Measurements from ENCODE around the gene TTC28. TPM values are rescaled to one million over a fixed set of nuclear protein-coding genes. Genes with fewer than 3 reads are reported as not detected.

The TTC28 gene
- total RNA-seq, 4 donors from 2014 or later, result 43.8 to 130 (median 92.0) TPM

DNA sequence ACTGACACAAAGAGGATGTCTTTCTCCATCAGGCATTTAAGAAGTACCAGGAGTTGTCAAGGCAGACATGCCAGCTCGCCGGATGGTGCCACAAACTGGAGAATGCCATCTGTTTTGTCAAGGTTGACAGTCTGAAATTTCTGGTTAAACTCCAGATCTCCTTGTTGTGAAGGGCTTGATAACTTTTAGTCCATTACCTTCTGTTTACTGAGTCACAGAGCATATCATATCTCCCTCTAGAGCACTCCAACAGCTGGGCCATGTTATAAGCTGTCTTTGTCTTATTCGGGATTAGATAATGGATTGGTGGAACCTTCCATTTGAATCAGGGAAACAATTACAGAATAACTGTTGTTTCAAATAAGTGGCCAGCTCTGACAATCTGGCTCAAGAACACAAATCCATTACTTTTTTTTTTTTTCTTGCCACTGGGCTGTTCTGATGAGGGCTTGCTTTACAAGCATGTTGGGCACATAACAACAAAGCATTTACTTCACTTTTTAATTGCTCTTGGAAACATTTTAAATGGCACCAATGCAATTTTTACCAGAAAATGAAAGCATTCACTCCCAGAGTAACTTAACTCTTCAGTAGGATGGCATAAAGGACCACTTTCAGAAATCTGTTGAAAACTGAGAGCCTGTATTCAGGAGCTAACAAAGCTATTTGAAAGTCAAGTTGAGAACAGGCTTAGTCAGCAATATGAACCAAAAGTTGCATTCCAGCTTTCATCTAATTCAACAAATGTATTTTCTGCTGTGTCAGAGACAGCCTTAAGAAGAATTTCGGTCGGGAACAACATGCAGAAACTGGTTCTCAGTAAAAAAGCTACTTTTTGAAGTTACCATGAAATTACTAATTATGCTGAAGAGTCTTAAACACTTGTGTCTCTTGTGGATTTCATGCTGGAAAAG is 533.0 kb downstream of the TTC28 start:
- H3K4me1 ChIP-seq, result peaks cover 10 to 30% of the 10 kb centered on the region in 2 donors
- H3K9me3 ChIP-seq, result no peaks in the 10 kb centered on the region
- no peak overlapping the region for H3K27ac ChIP-seq
- intact Hi-C loops (cut with DNase I; ENCODE audit: low total_unique reads), result no loop called here
- no peaks in the 10 kb centered on the region for H3K36me3 ChIP-seq
- no peak for DNase-seq
- TF ChIP-seq POLR2A (IDR thresholded peaks at IDR 0.05), result no peak
- TF ChIP-seq, protein P1, sequence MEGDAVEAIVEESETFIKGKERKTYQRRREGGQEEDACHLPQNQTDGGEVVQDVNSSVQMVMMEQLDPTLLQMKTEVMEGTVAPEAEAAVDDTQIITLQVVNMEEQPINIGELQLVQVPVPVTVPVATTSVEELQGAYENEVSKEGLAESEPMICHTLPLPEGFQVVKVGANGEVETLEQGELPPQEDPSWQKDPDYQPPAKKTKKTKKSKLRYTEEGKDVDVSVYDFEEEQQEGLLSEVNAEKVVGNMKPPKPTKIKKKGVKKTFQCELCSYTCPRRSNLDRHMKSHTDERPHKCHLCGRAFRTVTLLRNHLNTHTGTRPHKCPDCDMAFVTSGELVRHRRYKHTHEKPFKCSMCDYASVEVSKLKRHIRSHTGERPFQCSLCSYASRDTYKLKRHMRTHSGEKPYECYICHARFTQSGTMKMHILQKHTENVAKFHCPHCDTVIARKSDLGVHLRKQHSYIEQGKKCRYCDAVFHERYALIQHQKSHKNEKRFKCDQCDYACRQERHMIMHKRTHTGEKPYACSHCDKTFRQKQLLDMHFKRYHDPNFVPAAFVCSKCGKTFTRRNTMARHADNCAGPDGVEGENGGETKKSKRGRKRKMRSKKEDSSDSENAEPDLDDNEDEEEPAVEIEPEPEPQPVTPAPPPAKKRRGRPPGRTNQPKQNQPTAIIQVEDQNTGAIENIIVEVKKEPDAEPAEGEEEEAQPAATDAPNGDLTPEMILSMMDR (IDR thresholded peaks at IDR 0.05), result no peak
- no peaks in the 10 kb centered on the region for H3K27me3 ChIP-seq
- H3K4me3 ChIP-seq, result no peak overlapping the region

DNA sequence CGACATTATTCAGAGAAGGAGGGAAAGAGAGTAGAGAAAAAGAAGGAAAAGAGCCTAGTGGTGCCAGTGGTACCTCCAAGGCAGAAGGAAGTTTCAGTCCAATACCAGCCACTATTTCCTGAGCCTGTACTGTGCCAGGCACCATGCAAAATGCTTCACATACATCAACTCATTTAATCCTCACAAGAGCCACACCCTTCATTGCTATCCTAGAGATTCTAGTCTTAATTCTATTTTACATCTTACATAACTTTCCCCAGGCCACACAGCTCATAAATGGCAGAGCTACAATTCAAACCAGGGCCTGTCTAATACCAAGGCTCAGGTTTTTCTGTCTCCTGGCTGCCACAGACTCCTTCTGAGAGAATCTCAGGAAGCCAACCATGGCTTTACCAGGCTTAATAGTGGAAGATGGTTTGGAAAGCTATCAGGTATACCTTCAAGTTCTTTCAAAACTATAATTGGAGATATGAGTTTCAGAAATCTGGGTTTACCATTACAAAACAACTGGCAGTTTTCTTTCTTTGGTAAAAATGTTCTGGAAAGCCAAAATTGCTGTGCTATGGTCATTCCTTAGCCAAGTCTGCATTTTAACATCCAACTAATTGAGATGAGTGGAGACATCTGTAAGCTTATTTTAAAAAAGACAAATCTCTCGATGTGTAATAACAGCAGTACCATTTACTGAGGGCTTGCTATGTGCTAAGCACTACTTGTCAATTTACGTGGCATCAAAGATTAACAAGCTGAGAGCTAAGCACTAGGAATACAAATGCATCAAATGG is 535.5 kb downstream of the TTC28 start:
- Histone ChIP-seq H3K27ac (peak overlapping the region; percentile 53 to 65), H3K27me3 (no peaks in the 10 kb centered on the region), H3K9me3 (no peaks in the 10 kb centered on the region), H3K4me1 (peaks cover 19 to 38% of the 10 kb centered on the region in 2 donors), H3K36me3 (no peaks in the 10 kb centered on the region), H3K4me3 (no peak overlapping the region)
- no peak for TF ChIP-seq POLR2A (IDR thresholded peaks at IDR 0.05)
- TF ChIP-seq, protein P1 (IDR thresholded peaks at IDR 0.05), result no peak
- intact Hi-C loops (cut with DNase I; ENCODE audit: low total_unique reads), result no loop called here
- no peak for DNase-seq

DNA sequence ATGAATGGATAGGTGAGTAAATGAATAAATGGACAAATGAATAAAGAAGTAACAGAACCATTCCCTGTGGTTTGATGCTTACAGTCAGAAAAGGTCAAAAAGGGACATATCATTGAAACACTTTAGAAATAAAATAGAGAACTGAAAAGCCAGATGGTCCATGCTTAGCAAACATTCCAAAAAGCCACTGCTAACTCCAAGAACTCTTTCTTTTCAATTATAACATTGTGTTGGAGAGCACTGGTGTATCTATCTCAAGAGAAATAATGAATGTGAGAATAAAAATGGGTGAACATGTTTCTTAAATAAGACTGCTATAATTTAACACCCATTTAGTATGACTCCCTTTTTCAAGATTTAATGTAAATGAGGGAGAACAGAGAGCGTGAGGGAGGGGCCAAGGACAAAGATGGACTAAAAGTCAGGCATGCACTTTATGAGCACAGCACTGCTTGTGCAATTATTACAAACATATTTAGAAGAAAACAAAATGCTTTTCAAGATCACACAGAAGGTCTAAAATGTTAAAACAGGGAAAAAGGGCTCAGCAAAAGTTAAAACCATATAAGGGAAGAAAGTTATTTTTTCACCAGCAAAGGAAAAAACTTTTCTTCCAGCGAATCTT is 536.3 kb downstream of the TTC28 start:
- DNase-seq, result no peak
- Histone ChIP-seq H3K4me1 (peaks cover 19 to 38% of the 10 kb centered on the region in 2 donors), H3K27me3 (no peaks in the 10 kb centered on the region), H3K36me3 (no peaks in the 10 kb centered on the region), H3K27ac (peak overlapping the region; percentile 53 to 65), H3K4me3 (no peak overlapping the region), H3K9me3 (no peaks in the 10 kb centered on the region)
- TF ChIP-seq POLR2A (IDR thresholded peaks at IDR 0.05), result no peak
- TF ChIP-seq, protein P1 (IDR thresholded peaks at IDR 0.05), result no peak
- intact Hi-C loops (cut with DNase I; ENCODE audit: low total_unique reads), result no loop called here

DNA sequence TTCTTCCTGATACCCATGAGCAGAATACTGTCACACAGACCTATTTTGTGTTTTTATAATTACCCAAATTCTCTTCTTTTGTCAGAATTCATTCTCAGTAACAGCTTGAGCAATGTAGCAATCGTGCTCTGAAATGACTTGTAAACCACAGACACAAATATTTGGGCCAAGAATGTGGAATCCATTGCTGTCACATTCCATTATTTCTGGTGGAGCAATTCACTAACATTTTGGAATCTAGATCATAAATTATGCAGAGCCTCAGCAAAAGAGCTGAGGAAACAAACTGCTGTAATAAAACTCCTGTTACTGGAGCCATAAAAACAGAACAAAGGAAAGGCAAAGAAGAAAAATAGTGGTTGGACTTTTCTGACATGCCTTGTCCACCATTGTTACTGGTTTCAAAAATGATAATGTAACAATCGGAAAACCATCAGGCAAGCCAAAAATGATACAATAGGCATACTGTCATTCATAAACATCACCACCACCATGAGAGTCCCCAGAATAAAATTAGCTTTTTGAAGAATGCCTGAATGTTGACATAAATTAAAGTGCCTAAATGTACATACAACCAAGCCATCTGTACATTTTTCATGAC is 537.2 kb downstream of the TTC28 start:
- no peaks in the 10 kb centered on the region for H3K27me3 ChIP-seq
- no peak overlapping the region for H3K4me3 ChIP-seq
- TF ChIP-seq, protein P1 (IDR thresholded peaks at IDR 0.05), result no peak
- TF ChIP-seq POLR2A (IDR thresholded peaks at IDR 0.05), result no peak
- intact Hi-C loops (cut with DNase I; ENCODE audit: low total_unique reads), result no loop called here
- no peaks in the 10 kb centered on the region for H3K36me3 ChIP-seq
- peak in 1 of 2 donors; percentile 36 for DNase-seq
- no peaks in the 10 kb centered on the region for H3K9me3 ChIP-seq
- H3K27ac ChIP-seq, result peak overlapping the region; percentile 60 to 65
- H3K4me1 ChIP-seq, result peaks cover 19 to 38% of the 10 kb centered on the region in 2 donors

Data from uterus (tissue), 4 donors.